GM21619 (cell line): ENCODE results near the gene SEMA6A.

Source experiments
- ATAC-seq: cut with Tn5 transposase; IDR thresholded peaks from one replicate; pipeline ENCODE4 v1.9.1; 2021; ENCODE audit not compliant: unreplicated experiment

SEMA6A gene

DNA sequence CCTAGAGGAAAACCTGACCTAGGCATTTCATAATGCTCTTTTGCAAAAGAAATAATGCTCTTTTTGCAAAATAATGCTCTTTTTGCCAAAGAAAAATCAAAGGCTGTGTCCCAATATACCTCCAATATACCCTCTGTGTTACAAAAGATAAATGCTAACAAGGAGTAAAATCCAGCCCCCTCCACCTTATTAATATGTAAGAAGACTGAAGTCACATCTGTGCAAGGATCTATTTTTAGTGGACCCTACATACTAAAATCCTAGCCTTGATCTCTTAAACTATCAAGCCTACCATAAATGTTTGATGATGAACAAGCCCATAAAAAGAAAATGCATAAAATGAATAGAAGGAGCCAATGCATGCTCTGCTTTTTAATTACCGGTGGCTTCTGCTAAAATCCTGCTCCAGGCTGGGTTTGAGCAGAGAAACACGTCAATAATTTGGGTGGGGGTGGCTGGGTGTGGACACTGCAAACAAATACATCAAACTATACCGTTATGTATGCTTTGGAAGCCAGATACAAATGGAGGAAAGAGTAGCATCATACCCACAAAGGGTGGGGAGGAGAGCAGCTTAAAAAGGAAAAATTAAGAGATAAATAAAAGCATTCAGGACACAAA, 131.6 kb downstream of the SEMA6A start:
- no peak for ATAC-seq

GRCh38 chr5:116442095-116442534, 132.5 kb downstream of the SEMA6A start:
- ATAC-seq, result no peak

DNA sequence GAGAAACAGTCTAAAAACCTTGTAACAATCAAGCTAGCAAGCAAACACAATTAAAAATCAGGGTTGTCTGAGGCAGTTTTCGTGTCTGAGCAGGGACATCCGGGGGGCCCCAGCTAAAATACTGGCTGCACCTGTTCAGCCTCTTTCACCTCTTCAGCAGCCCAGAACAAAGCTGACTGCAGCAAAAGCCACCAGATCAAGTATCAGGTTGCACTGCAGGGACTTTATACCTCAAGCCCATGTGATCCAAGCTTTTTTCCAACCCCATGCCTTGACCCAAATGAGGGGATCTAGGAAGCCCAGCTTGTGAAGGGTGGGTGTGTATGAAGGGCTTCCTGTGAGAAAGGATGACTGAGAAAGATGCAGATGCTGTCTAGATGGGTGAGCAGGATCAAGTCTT, 133.4 kb downstream of the SEMA6A start:
- ATAC-seq, result no peak

- ATAC-seq, result no peak
These were observed 134.1 kb downstream of the SEMA6A start for GRCh38 chr5:116440457-116441001.

- ATAC-seq, result no peak
These were observed 134.7 kb downstream of the SEMA6A start for GRCh38 chr5:116439905-116440304.

DNA sequence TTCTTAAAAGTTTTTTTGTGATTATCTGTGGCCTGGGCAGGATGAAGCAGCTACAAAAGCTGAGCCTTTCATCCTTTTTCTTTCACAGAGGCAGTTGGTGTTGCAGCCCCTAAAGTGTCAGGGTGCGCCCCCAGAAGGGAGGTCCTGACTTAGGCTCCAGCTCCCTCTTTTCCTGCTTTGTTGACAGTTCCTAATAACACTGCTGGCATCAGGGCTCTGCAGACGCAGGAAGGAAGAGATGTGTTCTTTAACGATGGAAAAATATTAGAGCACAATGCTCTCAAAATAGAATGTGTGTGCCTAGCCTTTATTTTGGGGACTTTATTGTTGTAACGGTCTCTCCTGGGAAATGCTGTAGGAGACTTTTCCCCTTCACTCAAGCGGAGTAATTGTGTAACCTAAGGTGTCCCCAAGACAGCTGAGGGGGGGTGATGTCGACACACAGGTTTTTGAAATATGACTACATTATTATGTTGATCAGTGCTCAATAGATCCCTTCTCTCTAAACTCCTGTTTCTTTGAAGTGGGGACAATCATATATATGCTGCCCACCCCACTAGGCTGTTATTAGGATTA, 135.6 kb downstream of the SEMA6A start:
- no peak for ATAC-seq

DNA sequence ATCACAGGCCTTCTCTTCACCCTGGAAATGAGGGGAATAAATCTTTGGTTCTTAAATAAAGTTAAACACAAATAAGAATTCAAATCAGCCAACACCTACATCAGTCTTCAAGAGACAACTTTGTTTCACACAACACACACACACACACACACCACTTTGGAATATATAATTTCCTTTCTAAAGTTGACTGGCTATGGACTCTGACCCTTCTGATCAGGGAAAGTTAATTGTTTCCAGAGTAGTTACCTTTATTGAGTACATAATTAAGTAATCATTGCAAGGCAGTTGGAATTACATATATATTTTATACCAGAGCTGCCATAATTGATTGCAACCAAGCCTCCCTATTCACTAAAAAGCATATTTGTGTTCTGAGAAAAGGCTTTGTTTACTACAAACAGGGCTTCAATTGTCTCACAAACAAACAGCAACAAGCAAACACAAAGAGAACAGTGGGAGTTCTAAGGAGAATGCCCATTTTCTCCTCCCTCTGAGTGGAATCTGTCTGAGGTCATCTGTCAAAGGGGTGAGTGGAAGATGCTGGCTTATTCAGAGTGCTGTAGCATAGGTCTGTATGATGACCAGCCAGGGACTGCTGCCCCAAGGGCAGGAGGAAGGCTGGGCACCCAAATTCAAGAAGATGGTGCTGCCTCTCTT, 136.6 kb downstream of the SEMA6A start:
- no peak for ATAC-seq

GRCh38 chr5:116437351-116437705, 137.3 kb downstream of the SEMA6A start:
- ATAC-seq, result no peak

DNA sequence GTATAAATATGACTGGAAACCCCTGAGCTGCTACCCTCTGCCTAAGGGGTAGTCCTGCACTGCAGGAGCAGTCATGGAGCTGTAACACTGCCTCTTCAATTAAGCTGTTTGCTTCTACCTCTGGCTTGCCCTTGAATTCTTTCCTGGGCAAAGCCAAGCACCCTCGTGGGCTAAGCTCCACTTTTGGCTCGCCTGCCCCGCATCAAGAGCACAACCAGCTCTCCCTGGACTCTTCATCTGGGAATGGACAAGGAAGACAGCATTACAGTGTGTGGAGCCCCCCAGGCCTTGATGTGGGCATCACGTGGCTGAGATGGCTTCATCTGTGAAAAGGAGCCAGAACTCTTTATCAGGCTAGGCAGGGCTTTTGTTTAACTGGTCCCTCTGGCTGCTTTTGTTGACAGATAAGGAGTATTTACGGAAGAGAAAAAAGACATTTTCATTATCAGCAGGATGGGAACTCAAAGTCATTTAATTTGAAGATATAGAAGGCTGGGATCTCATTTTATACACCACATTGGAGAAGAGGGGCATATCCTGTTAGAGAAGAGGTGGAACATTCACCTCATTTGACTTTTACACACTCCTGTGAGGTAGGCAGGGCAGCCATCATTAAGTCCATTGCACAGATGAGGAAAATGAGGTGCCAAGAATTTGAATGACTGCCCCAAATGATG, 137.8 kb downstream of the SEMA6A start:
- no peak for ATAC-seq

DNA sequence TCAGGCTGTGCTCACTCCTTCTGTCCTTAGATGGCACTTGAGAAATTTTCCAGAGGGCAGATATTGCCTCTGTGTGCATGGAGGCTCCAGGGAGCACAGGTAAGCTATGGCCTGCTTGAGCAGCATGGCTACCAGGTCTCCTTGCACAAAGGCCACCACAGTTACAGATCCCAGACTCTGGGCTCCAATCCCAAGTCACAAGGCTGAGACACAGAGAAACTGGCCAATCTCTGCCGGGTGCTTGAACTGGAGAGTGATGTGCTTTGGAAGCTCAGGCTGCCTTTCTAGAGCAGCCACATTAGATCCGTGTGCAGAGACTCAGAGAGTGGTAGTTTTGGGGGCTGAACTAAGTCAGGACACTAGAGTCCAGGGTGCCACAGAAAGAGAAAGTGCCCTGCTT, 145.7 kb downstream of the SEMA6A start:
- no peak for ATAC-seq

DNA sequence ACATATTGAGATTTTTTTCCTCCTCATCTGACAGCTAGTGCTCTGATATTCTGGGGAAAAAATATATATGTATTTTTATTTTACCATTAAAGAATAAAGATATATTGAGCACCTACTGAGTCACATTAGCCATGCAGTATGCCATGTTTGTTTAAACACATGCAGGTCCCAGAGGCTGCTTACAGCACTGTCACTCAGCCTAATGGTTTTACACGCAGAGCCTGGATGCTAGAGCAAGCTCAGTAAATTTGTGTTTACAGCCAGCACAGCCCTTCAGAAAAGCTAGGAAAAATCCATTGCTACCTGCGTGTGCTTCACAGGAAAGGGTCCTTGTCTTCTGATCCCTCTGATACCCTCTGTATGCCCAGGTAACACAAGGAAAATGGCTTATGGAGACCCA, 146.2 kb downstream of the SEMA6A start:
- ATAC-seq, result no peak

DNA sequence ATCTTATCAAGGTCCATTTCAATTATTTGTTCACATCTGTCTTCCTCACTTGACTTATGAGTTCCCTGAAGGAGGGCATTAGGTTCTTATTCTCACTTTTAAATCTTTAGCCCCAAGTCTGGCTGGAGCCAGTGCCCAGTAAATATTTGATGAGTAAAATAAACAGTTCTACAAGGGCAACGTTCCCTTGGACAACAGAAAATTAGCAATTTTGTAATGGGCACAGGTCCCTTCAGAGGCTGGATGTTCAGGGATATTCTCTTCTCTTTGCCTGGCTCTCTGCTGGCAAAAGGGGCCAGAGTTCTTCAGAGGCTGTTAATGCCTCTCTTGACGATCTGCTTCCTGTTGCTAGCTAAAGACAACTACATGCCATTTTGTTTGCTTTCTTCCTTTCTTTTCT, 149.7 kb downstream of the SEMA6A start:
- ATAC-seq, result no peak

DNA sequence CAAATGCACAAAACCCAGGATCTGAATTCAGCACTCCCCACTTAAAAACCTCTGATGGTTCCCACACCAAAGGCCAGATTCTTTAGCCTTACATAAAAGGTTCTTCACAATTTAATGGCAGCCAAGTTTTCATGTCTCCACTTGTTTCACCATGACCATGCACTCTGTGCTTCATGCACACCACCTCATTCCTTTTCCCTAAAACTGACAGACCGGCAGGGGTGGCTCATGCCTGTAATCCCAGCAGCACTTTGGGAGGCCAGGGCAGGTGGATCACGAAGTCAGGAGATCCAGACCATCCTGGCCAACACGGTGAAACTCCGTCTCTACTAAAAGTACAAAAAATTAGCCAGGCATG, 150.4 kb downstream of the SEMA6A start:
- ATAC-seq, result no peak

DNA sequence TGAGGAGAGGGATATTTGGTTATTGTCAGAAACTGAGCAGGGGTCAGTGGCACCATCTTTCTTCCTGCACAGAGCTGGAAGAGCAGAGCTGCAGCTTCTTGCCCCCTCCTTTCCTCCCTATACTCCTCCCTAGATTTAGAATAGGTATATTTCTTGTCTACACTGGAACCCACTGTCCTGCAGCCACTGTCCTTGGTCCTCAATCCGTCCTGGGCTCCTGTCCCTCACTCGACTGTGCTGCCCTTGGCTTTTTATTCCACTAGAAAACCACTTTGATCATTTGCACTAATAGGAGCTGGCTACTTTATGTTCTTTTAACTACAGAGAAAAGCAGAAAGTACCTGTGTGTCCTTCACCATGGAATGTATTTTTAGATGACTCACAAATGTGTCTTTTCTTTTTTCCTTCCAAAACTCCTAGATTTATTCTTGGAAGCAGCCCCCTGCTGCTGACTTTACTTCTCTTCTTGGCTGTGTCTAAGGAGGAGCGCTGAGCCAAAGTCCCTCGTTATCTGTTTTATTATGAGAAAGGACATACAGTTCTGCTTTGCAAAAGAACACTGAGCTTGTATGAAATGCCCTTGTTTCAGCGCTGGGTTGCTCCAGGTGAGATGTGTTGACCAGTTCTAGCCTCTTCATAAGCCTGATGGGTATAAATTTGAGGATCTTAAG, 150.9 kb downstream of the SEMA6A start:
- no peak for ATAC-seq

DNA sequence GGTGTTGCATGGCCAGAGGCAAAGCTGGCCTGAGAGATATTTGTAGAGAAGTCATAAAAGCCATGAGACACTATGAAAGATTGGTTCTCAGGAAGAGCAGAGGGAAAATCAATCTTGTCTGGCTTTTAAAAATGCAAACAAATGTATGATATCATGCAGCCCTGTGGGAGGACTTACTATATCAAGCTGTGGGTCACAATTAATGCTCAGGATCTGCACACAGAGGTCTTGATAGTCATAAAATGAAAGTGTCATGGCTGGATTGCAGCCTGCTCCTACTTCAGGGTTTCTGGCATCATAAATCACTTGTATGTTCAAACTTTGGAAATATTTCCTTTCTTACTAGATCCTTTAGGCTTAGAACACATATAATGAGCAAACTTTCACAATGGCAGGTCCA, 151.5 kb downstream of the SEMA6A start:
- no peak for ATAC-seq

DNA sequence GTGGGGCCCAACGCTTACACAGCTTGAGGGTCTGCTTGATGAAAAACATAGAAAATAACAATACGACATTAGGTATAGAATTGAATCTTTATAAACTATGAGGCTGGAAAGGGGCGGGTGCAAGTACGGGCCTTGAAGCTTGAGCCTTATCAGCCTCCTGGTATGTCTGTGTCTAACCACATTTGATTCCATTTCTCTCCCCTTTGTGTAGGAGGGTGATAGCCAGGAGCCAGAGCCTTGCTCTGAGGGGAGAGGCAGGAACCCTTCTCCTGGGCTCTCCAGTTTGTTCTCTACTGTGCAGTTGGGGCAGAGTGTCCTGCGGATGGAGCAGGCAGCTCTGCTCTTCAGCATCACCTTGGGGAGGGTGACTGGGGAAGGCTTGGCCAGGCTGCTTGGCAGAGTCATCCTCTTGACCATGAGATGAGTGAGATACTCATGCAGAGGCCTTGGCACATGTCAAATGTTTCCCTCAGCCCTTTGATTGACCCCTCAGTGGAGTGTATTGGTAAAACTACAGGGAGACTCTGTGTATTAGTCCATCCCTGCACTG, 153.5 kb downstream of the SEMA6A start:
- ATAC-seq, result no peak

DNA sequence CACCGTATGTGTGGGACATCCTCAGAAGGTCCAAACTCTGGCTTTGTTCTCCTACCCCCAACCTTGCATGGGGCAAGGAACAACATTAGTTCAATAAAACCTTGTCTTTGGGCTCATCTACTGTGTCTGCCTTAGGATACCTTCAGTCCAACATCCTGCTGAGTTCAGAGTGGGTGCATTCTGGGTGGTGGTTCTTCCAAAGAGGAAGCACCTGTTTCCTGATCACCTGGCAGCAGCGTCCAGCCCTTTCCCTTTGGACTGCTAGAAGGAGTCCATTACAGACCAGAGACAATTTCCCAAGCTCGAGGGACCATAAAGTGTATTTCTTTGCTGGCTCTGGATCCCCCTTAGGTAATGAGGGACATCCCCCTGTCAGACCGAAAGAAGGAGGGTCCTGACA, 154.1 kb downstream of the SEMA6A start:
- ATAC-seq, result no peak

DNA sequence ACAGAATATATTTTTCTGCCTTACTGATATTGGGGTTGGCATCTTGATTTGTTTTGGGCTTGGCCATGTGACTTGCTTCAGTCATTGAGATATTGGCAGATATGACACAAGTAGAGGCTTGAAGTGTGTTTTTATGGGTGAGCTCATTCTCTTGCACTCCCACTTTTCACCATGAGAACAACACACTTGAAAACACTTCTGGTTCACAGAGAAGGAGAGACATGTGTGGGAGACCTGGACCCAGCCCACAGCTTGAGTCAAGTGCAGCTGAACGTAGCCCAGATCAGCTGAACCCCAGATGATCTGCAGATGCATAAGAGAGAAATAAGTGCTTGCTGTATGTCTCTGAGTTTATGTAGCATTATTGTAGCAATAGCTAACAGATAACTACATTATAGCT, 155.4 kb downstream of the SEMA6A start:
- no peak for ATAC-seq

DNA sequence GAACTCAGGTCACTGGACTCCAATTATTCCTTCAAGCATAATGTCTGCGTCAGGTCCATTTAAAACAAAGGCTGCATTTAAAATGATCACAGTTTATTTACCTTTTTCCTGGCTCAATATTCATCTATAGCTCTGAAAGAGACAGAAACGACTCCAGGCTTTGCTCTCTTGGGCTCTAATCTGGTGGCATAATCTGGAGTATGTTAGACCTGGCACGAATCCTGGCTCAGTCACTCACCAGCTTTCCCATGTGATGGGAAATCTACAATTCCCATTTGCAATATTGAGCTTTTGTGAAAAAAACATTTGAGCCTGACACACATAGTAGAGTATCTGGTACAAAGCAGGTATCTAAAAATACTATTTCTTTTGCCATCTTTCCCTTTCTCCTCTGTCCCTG, 155.8 kb downstream of the SEMA6A start:
- ATAC-seq, result no peak

DNA sequence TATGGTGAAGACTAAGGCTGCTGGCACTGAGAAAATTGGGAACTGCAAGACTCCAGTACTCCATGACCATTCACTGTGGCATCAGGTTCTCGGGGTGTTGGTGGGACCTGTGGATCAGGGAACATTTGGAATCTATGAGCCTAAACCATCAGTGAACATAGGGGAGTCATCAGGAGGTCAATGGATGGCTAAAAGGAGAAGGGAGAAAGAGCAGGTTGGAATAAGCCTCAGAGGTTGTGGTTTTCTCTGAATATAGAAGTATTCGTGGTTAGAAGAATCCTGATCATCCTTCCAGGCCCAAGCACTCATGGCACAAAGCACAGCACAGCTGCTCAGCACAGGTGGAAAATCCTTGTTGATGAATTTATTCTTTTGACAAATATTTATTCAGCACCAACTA, 156.6 kb downstream of the SEMA6A start:
- no peak for ATAC-seq

DNA sequence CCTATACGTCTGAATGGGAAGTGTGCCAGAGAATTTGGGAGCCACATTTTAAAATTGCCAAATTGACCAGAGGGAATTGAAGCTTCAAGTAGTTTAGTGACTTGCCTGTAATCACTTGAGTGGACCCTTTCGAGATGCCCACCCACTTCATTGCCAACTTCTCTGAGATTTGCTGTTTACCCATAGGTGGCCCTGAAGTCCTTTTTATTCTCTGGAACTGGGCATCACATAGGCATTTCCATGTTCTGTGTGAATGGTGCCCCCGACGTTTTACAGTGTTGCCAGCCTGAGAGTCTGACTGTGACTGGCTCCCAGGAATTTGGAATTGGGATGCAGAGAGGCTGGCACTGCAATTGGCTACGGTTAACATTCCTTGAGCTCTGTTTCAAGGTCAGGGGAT, 158.6 kb downstream of the SEMA6A start:
- no peak for ATAC-seq
